Lower leg skin (tissue), 4 donors: ENCODE measurements around the gene KLHL10. TPM values are rescaled to one million over a fixed set of nuclear protein-coding genes. Genes with fewer than 3 reads are reported as not detected.

Experiments used
- DNase-seq, 2 donors: peaks; one replicate each; pipeline ENCODE4 v3.0.0-alpha.2; 2019; ENCODE audit warnings: low spot score in 2 of 2
- H3K4me3 ChIP-seq: fragments of 200-600 bp; sonication (generic); 2 replicates; pipeline ENCODE4 v1.5.1; 2017; ENCODE audit warnings: mild to moderate bottlenecking, low read depth; ENCODE audit not compliant: poor library complexity, severe bottlenecking
- CTCF ChIP-seq, 3 donors: fragments of 450-650 bp; IDR thresholded peaks; one replicate each; pipeline ENCODE4 v1.5.1; 2016; ENCODE audit warnings: antibody characterized with exemption in 3 of 3, mild to moderate bottlenecking in 3 of 3, moderate library complexity in 2 of 3
- POLR2A ChIP-seq, 2 donors: fragments of 450-650 bp; IDR thresholded peaks; one replicate each; pipeline ENCODE4 v1.6.1; 2016 to 2017; ENCODE audit warnings: antibody characterized with exemption in 2 of 2, mild to moderate bottlenecking in 1 of 2, moderate library complexity in 1 of 2
- WGBS, 2 donors: methylation state at CpG; one replicate each; pipeline ENCODE4 v1.1.5; 2018; 5-methylcytosine and 5-hydroxymethylcytosine counted together
- intact Hi-C: fragments of 100-400 bp; cut with DNase I; formaldehyde crosslinking; loops from one replicate; pipeline ENCODE4 v1.15.0; 2023; ENCODE audit warnings: low total_unique reads
- total RNA-seq, 4 donors: library from RNA; depleted of rRNA; stranded (reverse); fragments of >200 nt; gene quantifications; one replicate each; pipeline ENCODE4 v1.1.0, GENCODE V29; 2016

KLHL10 gene
- total RNA-seq, 4 donors from 2014 or later, result not detected

GRCh38 chr17:41888332-41888965 lies 50.8 kb downstream of the KLHL10 start:
- intact Hi-C loops, result no loop called here
- no peak for TF ChIP-seq POLR2A (IDR thresholded peaks at IDR 0.05)
- no peak for TF ChIP-seq CTCF (IDR thresholded peaks at IDR 0.05)
- 88% methylated on average over 6 of the region's 6 CpGs for WGBS, 2 donors
- H3K4me3 ChIP-seq, result no peak overlapping the region
- DNase-seq, result no peak

GRCh38 chr17:41891135-41892020 lies 53.8 kb downstream of the KLHL10 start:
- H3K4me3 ChIP-seq, result no peak overlapping the region
- intact Hi-C loops, result no loop called here
- WGBS, 2 donors, result 97 to 98% methylated on average over 7 of the region's 7 CpGs
- TF ChIP-seq POLR2A (IDR thresholded peaks at IDR 0.05), result no peak
- DNase-seq, result no peak

GRCh38 chr17:41892021-41892376 lies 54.4 kb downstream of the KLHL10 start:
- no peak for DNase-seq
- intact Hi-C loops, result no loop called here
- no peak overlapping the region for H3K4me3 ChIP-seq
- 97% methylated on average over 4 of the region's 4 CpGs for WGBS, 2 donors
- TF ChIP-seq CTCF (IDR thresholded peaks at IDR 0.05), result no peak
- no peak for TF ChIP-seq POLR2A (IDR thresholded peaks at IDR 0.05)

- no peak for DNase-seq
- H3K4me3 ChIP-seq, result no peak overlapping the region
- TF ChIP-seq CTCF (IDR thresholded peaks at IDR 0.05), result no peak
- TF ChIP-seq POLR2A (IDR thresholded peaks at IDR 0.05), result no peak
- 91 to 96% methylated on average over 3 of the region's 3 CpGs for WGBS, 2 donors
- intact Hi-C loops, result no loop called here
Observed at GRCh38 chr17:41893384-41893783, 55.8 kb downstream of the KLHL10 start.

GRCh38 chr17:41894791-41895331 lies 57.2 kb downstream of the KLHL10 start:
- no peak for TF ChIP-seq POLR2A (IDR thresholded peaks at IDR 0.05)
- TF ChIP-seq CTCF (IDR thresholded peaks at IDR 0.05), result no peak
- H3K4me3 ChIP-seq, result no peak overlapping the region
- 50 to 61% methylated on average over 7 of the region's 7 CpGs for WGBS, 2 donors
- DNase-seq, result peak in 1 of 2 donors; percentile 32
- intact Hi-C loops, result no loop called here

- intact Hi-C loops, result no loop called here
- TF ChIP-seq POLR2A (IDR thresholded peaks at IDR 0.05) (no peak), CTCF (IDR thresholded peaks at IDR 0.05) (no peak)
- WGBS, 2 donors, result 53 to 59% methylated on average over 5 of the region's 5 CpGs
- H3K4me3 ChIP-seq, result no peak overlapping the region
- DNase-seq, result no peak
Observed at GRCh38 chr17:41895617-41896016, 58.0 kb downstream of the KLHL10 start.
